GM19193 (cell line): Measurements from ENCODE around the gene COL6A2.

Source experiments
- POLR2A ChIP-seq: IDR thresholded peaks from 4 replicates; pipeline ENCODE4 v1.6.1; 2011; ENCODE audit not compliant: insufficient read depth, insufficient read length; ENCODE audit errors: extremely low read depth

The COL6A2 gene

DNA sequence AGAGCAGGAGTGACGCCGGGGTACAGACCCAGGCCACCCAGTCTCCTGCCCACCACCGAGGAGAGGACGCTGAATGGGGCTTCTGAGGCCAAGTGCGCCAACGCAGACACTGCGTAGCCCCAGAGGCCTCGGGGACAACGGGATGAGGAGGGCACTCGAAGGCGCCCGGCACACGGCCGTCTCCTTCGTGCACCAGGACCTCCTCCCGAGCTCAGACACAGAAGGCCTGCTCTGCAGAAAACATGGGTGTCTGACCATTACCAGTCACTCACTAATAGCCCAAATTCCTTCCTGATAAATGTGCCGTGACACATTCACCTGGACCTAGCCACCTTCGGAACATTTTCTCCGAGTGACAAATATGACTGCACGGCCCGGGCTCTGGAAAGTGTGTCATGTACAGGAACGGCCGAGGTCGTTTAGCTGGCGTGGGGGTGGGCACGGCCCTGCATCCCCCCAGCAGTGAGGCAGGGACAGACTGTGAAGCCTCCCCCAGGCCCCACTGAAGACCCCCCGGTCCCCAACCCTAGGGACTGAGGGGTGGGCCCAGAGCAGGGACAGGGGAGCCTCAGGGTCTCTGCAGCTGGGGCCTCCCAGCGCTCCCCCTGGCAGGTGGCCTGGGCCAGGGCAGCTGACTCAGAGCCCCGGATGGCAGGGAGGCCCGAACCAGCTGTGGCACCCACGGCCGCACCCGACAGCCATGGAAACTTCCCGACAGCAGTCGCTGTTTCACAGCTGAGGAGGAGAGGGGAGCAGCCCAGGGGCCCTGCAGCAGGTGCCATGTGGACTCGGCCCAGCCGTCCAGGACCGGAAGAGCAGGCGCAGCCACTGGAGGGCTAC, 16.7 kb upstream of the COL6A2 start:
- no peak for TF ChIP-seq POLR2A

DNA sequence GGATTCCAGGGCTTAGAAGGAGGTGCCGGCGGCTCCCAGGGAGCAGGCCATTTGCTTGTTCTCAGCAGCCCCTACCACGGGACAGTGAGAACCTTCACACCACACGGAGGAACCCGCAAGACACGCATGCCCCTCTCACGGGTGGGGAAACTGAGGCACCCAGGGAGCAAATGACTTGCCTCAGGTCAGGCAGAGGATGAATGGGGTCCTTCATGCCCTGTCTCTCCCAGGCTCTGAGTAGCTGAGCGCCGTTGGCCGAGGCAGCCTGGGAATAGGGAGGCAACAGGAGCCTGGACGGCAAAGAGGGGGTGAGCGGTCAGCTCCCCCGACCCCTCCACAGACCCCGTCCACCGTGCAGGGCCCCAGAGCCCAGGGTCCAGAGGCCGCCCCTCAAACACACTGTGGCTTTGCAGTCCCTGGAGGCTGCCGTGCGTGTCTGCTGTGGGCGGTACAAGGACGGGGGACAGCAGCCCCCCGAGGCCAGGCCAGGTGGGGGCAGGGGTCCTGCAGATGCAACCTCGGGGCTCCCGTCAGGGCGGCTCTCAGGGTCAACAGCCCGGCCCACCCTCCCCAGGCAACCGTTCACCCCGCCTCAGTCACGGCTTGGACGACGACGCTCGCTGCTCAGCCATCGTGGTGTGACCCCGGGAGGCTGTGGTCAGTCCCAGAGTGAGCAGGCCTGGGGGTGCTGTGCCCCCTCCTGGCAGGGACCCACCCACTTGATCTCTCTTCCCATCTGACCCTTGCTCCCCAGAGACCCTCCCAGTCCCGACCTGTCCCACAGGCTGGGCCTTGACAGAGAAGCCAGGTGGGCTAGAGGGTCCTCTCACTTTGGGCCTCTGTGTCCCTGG, 15.8 kb upstream of the COL6A2 start:
- no peak for TF ChIP-seq POLR2A

DNA sequence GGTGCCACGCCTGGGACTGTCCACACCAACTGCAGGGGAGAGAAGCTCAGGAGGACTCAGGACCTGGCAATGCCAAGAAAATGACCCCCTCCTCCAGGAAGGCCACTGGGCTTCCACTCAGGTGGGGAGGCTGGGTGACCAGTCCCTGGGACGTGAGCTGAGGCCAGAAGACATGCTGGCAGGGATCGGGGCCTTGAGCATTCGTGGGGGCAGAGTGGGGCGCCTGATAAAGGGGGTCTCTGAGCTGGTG, 15.3 kb upstream of the COL6A2 start:
- TF ChIP-seq POLR2A, result no peak

DNA sequence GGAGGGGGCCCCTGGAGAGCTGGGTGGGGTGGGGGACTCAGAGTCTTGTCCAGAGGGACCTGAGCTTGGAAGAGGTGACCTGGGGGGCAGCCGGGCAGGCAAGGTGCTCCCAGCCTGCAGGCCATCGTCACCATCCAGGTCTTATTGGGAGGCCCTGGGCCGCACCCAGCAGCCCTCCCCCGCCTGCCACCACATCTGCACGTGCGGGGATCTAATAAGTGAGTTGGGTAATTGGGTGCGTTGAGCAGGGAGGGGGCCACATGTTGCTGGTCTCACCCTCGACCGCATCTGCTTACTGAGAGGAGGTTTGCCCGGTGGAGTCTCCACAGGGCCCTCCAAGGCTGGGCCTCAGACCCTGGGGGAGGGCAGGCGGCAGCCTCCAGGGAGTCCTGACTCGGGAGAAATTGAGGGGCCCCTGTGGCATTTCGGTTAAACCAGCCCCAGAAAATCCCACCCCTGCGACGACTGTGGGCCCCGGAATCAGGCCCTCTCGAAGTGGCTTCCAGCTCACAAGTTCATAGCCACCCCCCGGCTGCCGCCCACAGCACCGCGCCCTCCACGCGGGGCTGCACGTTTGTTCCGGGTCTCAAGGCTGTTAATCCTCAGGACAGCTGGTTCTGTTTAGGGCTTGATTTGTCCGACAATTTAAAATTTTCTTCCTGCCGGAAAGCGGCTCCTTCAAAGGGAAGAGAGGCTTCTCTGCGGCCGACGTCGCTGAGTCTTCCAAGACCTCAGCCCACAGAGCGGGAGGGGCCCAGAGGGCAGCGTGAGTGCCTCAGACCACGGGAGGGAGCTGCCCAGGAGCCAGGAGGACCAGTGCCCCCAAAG, 14.7 kb upstream of the COL6A2 start:
- no peak for TF ChIP-seq POLR2A

DNA sequence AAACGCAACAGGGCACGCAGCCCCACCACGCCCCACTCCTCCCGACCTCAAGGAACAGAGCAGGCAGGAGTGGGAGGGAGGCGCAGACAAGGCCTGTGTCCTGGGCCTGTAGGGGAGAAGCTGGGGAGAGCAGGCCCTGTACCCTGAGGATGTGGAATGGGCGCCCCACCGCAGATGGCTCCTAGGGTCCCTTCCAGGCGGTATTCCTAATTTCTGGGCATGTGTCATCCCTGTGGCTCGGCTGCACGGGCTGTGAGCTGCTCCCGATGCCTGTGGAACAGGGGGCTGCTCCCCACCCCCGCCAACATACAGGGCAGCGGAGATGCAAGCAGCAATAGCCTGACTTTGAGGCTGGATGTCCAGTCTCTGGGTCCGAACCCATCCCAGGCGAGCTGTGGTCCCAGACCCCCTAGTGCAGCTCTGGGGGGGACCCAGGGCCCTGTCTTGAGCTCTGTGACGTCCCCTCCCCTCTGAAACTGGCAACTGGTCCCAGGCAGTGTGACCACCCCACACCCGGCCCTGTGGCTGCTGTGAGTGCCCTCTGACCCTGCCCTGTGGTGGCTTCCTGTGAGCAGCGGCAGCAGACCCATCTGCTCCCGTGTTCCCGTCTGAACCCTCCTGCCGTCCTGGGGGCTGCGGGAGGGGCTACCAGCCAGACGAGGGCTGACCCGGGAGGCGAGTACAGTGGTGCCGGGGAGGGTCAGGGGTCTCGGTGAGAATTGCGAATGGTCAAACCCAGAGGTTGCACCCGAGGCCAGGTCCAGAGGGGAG, 13.9 kb upstream of the COL6A2 start:
- no peak for TF ChIP-seq POLR2A

DNA sequence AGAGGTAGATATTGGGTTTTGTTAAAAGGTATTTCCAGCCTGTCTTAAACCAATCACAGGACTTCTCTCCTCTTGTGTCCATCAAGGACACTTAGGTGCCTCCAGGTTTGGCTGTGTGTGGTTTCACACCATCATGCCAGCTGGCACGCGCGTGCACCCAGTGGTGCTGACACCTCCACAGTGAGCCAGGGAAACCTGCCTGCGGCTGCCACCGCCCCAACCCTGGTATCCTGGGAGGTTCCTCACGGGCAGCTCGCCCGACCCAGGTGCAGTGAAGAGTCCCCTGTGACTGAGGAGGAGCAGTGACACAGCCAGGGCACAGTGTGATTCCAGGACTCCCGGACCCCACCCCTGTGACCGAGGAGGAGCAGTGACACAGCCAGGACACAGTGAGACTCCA, 13.2 kb upstream of the COL6A2 start:
- TF ChIP-seq POLR2A, result no peak

DNA sequence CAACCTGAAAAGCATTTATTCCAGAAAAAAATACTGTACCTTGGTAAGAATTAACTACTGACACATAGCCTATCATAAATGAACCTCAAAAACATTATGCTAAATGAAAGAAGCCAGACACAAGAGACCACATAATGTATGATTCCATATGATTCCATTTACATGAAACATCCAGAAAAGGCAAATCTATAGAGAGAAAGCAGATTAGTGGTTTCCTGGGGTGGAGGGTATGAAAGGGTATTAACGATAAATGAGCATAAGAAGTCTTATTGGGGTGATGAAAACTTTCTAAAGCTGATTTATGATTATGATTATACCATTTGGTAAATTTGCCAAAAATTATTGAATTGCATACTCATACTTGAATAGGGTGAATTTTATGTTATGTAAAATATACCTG, 10.3 kb upstream of the COL6A2 start:
- no peak for TF ChIP-seq POLR2A

DNA sequence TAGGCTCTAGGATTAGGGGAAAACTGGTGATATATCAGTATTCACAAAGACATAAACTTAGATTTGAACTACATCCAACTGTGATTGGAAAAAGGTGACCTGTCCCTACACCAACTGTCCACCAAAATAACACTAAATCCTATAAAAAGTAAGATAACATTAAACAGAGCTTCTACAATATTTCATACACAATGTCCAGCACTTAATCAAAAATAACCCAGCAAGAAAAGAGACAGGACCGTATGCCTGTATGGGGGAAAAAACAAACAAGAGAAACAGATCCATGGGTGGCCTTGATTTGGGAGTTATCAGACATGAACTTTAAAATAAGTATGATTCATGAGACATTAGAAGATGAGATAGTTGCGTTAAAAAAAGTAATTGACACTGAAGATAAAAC, 9.7 kb upstream of the COL6A2 start:
- no peak for TF ChIP-seq POLR2A

DNA sequence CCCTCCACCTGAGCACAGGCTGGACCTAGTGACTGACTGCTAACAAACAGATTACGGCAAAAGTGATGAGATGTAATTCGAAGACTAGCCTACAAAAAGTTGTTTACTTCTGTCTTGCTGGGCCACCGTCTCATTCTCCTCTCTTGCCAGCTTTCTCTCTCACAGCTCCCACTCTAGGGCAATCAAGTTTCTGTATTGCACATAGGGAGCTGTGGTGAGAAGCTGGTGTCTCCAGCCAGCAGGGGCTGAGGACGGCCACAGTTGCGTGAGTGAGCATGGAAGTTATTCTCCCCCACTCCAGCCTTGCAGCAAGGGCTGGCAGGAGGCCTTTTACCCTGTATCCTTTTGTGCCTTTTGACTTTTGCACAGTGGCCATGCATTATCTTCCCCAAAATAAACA, 8.6 kb upstream of the COL6A2 start:
- no peak for TF ChIP-seq POLR2A

DNA sequence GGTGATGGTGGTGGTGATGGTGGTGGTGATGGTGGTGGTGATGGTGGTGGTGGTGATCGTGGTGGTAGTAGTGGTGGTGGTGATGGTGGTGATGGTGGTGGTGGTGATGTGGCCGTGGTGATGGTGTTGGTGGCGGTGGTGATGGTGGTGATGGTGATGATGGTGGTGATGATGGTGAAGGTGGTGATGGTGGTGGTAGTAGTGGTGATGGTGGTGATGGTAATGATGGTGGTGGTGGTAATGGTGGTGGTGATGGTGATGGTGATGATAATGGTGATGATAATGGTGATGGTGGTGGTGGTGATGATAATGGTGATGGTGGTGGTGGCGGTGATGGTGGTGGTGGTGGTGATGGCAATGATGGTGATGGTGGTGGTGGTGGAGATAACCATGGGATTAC, 6.8 kb upstream of the COL6A2 start:
- TF ChIP-seq POLR2A, result no peak

DNA sequence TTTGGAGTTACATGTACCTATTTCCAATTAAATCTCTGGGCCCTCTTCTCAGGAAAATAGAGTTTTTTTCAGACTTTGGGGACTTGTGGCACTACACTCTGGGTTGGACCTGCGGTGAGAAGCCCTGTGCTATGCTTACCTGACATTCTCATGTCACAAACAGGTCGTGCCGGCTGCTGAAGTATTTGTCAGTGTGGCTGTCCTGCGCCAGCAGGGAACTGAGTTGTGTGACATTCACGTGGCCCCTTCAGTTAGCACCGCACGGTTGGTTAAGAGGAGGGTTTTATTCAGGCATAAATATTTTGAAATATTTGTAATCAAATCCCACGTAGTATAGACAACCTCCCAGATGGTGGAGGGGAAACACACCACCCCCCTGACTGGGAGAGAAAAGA, 6.3 kb upstream of the COL6A2 start:
- no peak for TF ChIP-seq POLR2A

DNA sequence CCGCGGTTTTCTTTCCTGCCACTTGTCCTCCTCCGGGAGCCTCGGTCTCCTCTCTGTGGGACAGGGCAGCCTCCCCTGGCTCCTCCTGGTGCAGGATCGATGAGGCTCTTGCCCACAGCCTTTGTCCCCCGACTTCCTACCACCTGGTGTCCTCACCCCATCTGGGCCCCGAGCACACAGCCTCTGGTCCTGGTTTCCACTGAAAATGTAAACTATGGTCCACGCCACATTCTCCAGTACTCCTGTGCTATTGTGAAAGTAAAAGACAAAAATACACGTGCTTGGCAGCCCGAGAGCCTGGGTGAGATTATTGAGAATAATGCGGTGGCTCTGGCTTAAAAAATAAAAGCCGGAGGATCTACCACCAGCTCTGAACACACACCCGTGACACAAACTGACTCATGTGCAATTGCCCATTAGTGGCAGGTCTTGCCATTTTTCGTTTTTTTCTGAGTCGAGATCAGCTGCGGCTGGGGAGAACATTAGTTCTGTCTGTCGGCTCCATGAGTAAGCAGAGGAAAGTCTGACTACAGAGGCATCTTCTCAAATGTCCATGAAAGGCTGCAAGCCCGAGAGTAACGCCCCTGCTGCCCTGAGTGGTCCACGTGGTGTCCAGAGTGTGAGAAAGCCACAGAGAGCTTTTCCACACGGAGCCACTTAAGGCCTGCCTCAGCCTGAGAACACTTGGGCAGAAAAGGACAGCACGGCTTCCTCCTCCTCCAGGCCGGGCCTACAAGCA, 5.7 kb upstream of the COL6A2 start:
- no peak for TF ChIP-seq POLR2A

DNA sequence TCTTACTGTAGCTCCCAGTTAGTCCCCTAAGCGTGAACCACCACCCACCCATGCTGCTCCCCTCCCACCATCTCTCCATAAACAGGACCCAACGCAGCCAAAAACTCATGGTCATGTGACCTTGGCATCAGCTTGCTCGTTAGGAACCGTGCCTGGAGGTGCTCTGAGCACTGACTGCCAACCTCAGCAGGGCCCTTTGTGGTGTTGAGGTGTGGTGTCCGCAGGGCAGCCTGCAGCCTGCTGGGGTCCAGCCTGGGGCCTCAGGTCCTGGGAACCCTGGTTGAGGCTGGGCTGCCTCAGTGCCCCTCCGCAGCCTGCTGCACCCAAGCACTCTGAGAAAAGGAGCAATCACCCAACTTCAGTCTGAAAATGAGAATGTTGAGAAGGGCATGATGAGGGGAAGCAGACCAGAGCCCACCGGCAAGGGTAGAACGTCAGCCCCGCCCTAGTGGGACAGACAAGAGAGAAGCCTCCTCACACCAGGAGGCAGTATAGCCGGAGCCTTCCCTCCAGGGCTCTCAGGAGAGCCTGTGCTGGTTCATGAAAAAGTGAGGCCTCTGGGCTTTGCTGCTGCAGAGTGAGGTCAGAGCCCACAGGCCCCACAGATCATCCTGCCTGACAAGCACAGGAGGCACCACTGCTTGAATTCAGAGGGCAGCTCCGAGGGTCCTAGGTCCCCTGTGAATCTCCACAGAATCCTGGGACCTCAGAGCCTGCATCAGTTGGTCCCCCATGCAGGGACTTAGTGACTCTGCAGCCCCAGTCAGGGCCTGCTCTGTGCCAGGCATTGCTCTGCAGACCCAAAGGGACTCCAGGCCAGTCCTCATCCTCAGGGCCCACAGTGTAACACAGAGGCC, 4.9 kb upstream of the COL6A2 start:
- no peak for TF ChIP-seq POLR2A
